H9 (cell line): ENCODE data around the gene SF3B3. TPM values are rescaled to one million over a fixed set of nuclear protein-coding genes. Genes with fewer than 3 reads are reported as not detected.

Source experiments
- DNase-seq: peaks from one replicate; pipeline ENCODE4 v3.0.0-alpha.2; 2017
- H2AFZ ChIP-seq: one replicate; pipeline ENCODE4 v1.6.1; 2013; ENCODE audit warnings: mild to moderate bottlenecking, low read length, control low read depth, moderate library complexity
- H2AK5ac ChIP-seq: 2 replicates; pipeline ENCODE4 v1.6.1; 2013; ENCODE audit warnings: low read length, control low read depth, mixed read lengths; ENCODE audit not compliant: insufficient read length
- H2BK120ac ChIP-seq: one replicate; pipeline ENCODE4 v1.6.1; 2013; ENCODE audit warnings: low read depth, mild to moderate bottlenecking, low read length, control low read depth, inconsistent platforms; ENCODE audit not compliant: poor library complexity, severe bottlenecking
- H2BK12ac ChIP-seq: 2 replicates; pipeline ENCODE4 v1.6.1; 2013; ENCODE audit warnings: low read length, control low read depth, mixed read lengths, low read depth; ENCODE audit not compliant: insufficient read length
- H2BK15ac ChIP-seq: 2 replicates; pipeline ENCODE4 v1.6.1; 2013; ENCODE audit warnings: low read depth, low read length, control low read depth
- H2BK20ac ChIP-seq: one replicate; pipeline ENCODE4 v1.6.1; 2013; ENCODE audit warnings: low read depth, mild to moderate bottlenecking, low read length, control low read depth, inconsistent platforms; ENCODE audit not compliant: poor library complexity, severe bottlenecking
- H2BK5ac ChIP-seq: 2 replicates; pipeline ENCODE4 v1.6.1; 2013; ENCODE audit warnings: low read length, control low read depth, mixed read lengths; ENCODE audit not compliant: insufficient read length
- H3K14ac ChIP-seq: 2 replicates; pipeline ENCODE4 v1.6.1; 2013; ENCODE audit warnings: low read length, control low read depth; ENCODE audit not compliant: insufficient read depth
- H3K18ac ChIP-seq: 2 replicates; pipeline ENCODE4 v1.6.1; 2013; ENCODE audit warnings: low read depth, mild to moderate bottlenecking, mixed read lengths, low read length, control low read depth; ENCODE audit not compliant: insufficient read length
- H3K23ac ChIP-seq: 2 replicates; pipeline ENCODE4 v1.6.1; 2013; ENCODE audit warnings: low read length, control low read depth, mixed read lengths, low read depth; ENCODE audit not compliant: insufficient read length
- H3K23me2 ChIP-seq: 2 replicates; pipeline ENCODE4 v1.6.1; 2013; ENCODE audit warnings: low read depth, mild to moderate bottlenecking, mixed read lengths, low read length, control low read depth; ENCODE audit not compliant: insufficient read length, poor library complexity, severe bottlenecking
- H3K27ac ChIP-seq: 2 replicates; pipeline ENCODE4 v1.5.1; 2013; ENCODE audit warnings: low read length, control low read depth, mixed read lengths, low read depth; ENCODE audit not compliant: insufficient read length
- H3K27me3 ChIP-seq: 2 replicates; pipeline ENCODE4 v1.6.1; 2013; ENCODE audit warnings: low read length, control low read depth, inconsistent platforms; ENCODE audit not compliant: insufficient read depth
- H3K4ac ChIP-seq: 2 replicates; pipeline ENCODE4 v1.6.1; 2013; ENCODE audit warnings: low read depth, mild to moderate bottlenecking, control low read depth, inconsistent platforms, low read length, moderate library complexity
- H3K4me1 ChIP-seq: 2 replicates; pipeline ENCODE4 v1.6.1; 2013; ENCODE audit warnings: low read length, control low read depth, inconsistent platforms; ENCODE audit not compliant: insufficient read depth
- H3K4me2 ChIP-seq: 2 replicates; pipeline ENCODE4 v1.6.1; 2013; ENCODE audit warnings: low read length, control low read depth, mixed read lengths; ENCODE audit not compliant: insufficient read length, insufficient read depth
- H3K56ac ChIP-seq: 2 replicates; pipeline ENCODE4 v1.6.1; 2013; ENCODE audit warnings: low read depth, mild to moderate bottlenecking, mixed read lengths, low read length, control low read depth; ENCODE audit not compliant: insufficient read length
- H3K79me1 ChIP-seq: 2 replicates; pipeline ENCODE4 v1.6.1; 2013; ENCODE audit warnings: low read depth, mild to moderate bottlenecking, moderate library complexity, low read length, control low read depth, inconsistent platforms; ENCODE audit not compliant: insufficient read depth, poor library complexity, severe bottlenecking
- H3K79me2 ChIP-seq: 2 replicates; pipeline ENCODE4 v1.6.1; 2013; ENCODE audit warnings: low read length, control low read depth, inconsistent platforms; ENCODE audit not compliant: insufficient read depth
- H3K9ac ChIP-seq: 2 replicates; pipeline ENCODE4 v1.6.1; 2013; ENCODE audit warnings: low read length, control low read depth, mixed read lengths; ENCODE audit not compliant: insufficient read length; ENCODE audit errors: extremely low read depth
- H3K9me3 ChIP-seq: one replicate; pipeline ENCODE4 v1.6.1; 2013; ENCODE audit warnings: low read depth, low read length, inconsistent platforms; ENCODE audit not compliant: control insufficient read depth
- H3T11ph ChIP-seq: one replicate; pipeline ENCODE4 v1.6.1; 2013; ENCODE audit warnings: mild to moderate bottlenecking, low read length, control low read depth, inconsistent platforms
- H4K20me1 ChIP-seq: one replicate; pipeline ENCODE4 v1.6.1; 2013; ENCODE audit not compliant: control insufficient read depth, insufficient read length, insufficient read depth
- H4K5ac ChIP-seq: 2 replicates; pipeline ENCODE4 v1.6.1; 2013; ENCODE audit warnings: low read depth, mild to moderate bottlenecking, mixed read lengths, low read length, control low read depth; ENCODE audit not compliant: insufficient read length
- H4K8ac ChIP-seq: replicated peaks from 2 replicates; pipeline ENCODE4 v1.6.1; 2013; ENCODE audit warnings: low read length, control low read depth, mixed read lengths, low read depth; ENCODE audit not compliant: insufficient read length
- H4K91ac ChIP-seq: 2 replicates; pipeline ENCODE4 v1.6.1; 2013; ENCODE audit warnings: low read depth, mild to moderate bottlenecking, moderate library complexity, mixed read lengths, low read length, control low read depth; ENCODE audit not compliant: insufficient read length
- H3K27ac Mint-ChIP-seq, 3 experiments: 2 replicates in 2 of 3; 3 replicates in 1 of 3; pipeline ENCODE4 v1.8.0; 2020 to 2021; ENCODE audit warnings: mixed read lengths in 3 of 3, mild to moderate bottlenecking in 1 of 3, moderate library complexity in 1 of 3
- H3K27me3 Mint-ChIP-seq: 2 replicates; pipeline ENCODE4 v1.8.0; 2021; ENCODE audit warnings: low read depth, mild to moderate bottlenecking, moderate library complexity, mixed read lengths
- H3K36me3 Mint-ChIP-seq, 3 experiments: 2 replicates in 2 of 3; 3 replicates in 1 of 3; pipeline ENCODE4 v1.8.0; 2020 to 2021; ENCODE audit warnings: low read depth in 3 of 3, mixed read lengths in 3 of 3; ENCODE audit not compliant: insufficient read depth in 1 of 3
- H3K4me1 Mint-ChIP-seq, 2 experiments: 2 replicates each; pipeline ENCODE4 v1.8.0; 2020; ENCODE audit warnings: mixed read lengths in 2 of 2
- H3K4me3 Mint-ChIP-seq, 2 experiments: 2 replicates in 1 of 2; 3 replicates in 1 of 2; pipeline ENCODE4 v1.8.0; 2020 to 2021; ENCODE audit warnings: mild to moderate bottlenecking in 2 of 2, mixed read lengths in 2 of 2, moderate library complexity in 1 of 2
- H3K9me3 Mint-ChIP-seq, 2 experiments: 2 replicates in 1 of 2; 3 replicates in 1 of 2; pipeline ENCODE4 v1.8.0; 2020; ENCODE audit warnings: mild to moderate bottlenecking in 2 of 2, mixed read lengths in 2 of 2, moderate library complexity in 1 of 2
- CTCF ChIP-seq: fragments of 200-600 bp; sonication (generic); conservative IDR thresholded peaks from 3 replicates; pipeline ENCODE4 v1.8.0; 2021; ENCODE audit warnings: antibody characterized with exemption, mild to moderate bottlenecking
- WGBS: extraction: QIAGEN DNeasy Blood & Tissue Kit; methylation state at CpG from one replicate; pipeline ENCODE4 v1.1.7; 2013; ENCODE audit warnings: missing lambda C conversion rate, low lambda C conversion rate, mixed read lengths; ENCODE audit not compliant: insufficient read length; ENCODE audit errors: extremely low coverage; 5-methylcytosine and 5-hydroxymethylcytosine counted together
- total RNA-seq: library from RNA; stranded (reverse); gene quantifications from 2 replicates; pipeline ENCODE4 v1.2.1, GENCODE V29; 2021

Gene SF3B3
- total RNA-seq, 1 experiment from 2014 or later, result 493 TPM

- peaks cover 3 to 11% of the 10 kb centered on the region in 2 experiments; a peak in 3 of 4 replicates for H3K4me1 Mint-ChIP-seq
- no CpG with 5 or more reads among the region's 1 CpG for WGBS
These were observed 69.9 kb downstream of the SF3B3 start for GRCh38 chr16:70593544-70593943.

More at GRCh38 chr16:70593544-70593943, 69.9 kb downstream of the SF3B3 start:
- no peak overlapping the region for H2AK5ac ChIP-seq
- no peak overlapping the region for H3K4me3 Mint-ChIP-seq
- H3K14ac ChIP-seq, result no peak overlapping the region
- no peaks in the 10 kb centered on the region for H3K79me1 ChIP-seq
- no peaks in the 10 kb centered on the region for H3K23me2 ChIP-seq
- H3K56ac ChIP-seq, result no peak overlapping the region
- no peak overlapping the region for H2BK15ac ChIP-seq
- no peak overlapping the region for H4K5ac ChIP-seq
- H3K27me3 Mint-ChIP-seq, result peaks cover 8% of the 10 kb centered on the region
- H3K4me1 ChIP-seq, result no peaks in the 10 kb centered on the region
- H3K9ac ChIP-seq, result no peak overlapping the region
- no peak overlapping the region for H3K27ac ChIP-seq
- no peak overlapping the region for H3K4ac ChIP-seq
- H3T11ph ChIP-seq, result no peak overlapping the region
- H2BK12ac ChIP-seq, result no peak overlapping the region
- no peak for TF ChIP-seq CTCF
- no peak overlapping the region for H4K8ac ChIP-seq
- no peaks in the 10 kb centered on the region for H3K36me3 Mint-ChIP-seq
- no peak overlapping the region for H2BK5ac ChIP-seq
- no peaks in the 10 kb centered on the region for H3K27me3 ChIP-seq
- H4K91ac ChIP-seq, result no peak overlapping the region
- H2AFZ ChIP-seq, result no peak overlapping the region
- H3K18ac ChIP-seq, result no peak overlapping the region
- H4K20me1 ChIP-seq, result no peaks in the 10 kb centered on the region
- H3K23ac ChIP-seq, result no peak overlapping the region
- no peaks in the 10 kb centered on the region for H3K9me3 ChIP-seq
- no peak for DNase-seq
- H3K79me2 ChIP-seq, result no peaks in the 10 kb centered on the region
- no peak overlapping the region for H2BK20ac ChIP-seq
- H2BK120ac ChIP-seq, result no peak overlapping the region
- no peak overlapping the region for H3K27ac Mint-ChIP-seq
- H3K4me2 ChIP-seq, result no peak overlapping the region
- no peaks in the 10 kb centered on the region for H3K9me3 Mint-ChIP-seq
